ENCODE data around the gene GALNT7.
A peak's percentile ranks its signal among the peaks of the same experiment; 100 is the strongest.

The GALNT7 gene

DNA sequence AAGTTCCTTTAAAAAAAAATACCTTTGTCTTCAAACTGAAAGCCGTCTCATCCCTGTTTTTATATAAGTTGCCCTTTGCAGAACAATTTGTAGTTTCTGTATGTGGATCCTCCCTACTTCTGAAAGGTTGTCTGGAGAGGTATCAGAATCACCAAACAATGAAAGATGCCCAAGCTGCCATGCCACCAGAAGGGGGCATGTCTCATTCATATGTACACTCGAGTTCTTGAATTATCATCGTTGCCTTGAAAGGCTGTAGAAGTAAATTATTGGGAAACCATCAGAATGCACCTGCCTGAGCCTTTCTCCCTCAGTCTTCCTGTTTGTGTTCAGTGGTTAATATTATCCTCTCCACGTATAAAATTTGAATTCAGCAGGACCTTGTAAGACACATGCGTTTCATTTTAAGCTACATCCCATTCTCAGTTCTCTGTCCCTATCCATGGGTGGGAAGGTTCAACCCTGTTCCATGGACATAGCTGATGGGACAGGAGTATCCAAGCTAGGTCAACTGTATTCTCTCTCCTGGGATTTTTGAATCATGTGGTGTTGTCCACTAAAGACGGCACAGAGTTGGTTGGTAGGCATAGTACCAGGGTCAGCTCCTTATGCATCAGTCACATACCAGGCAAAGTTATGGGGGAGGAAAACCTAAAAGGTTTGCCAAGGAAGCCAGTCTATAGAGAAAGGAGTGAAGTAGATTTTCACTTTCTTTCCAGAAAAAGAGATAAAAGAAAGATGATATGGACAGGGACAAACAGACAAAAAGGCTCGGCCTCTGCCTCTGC lies 24.0 kb downstream of the GALNT7 start:
- no peak for ATAC-seq (replicated peaks)
- H3K4me1 Mint-ChIP-seq (ENCODE audit: low read depth in 2 of 2) = peaks cover 26 to 44% of the 10 kb centered on the region in 2 donors

DNA sequence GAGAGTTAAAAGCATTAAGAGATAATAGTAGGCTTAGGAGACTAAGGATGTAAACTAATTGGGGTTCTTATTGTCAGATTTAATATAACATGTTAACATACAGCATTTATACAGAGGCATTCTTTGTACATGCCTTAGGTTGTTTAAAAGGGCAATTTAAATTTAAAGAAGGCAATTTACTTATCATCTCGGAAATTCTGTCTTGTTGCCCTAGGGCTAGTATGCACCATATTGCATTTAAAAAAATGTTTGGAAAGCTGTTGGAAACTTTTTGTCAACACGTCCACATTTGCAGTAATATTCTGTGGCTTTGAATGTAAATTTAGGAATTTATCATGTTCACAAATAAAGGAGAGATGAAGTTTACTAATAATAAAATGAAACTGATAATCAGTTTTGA lies 25.5 kb downstream of the GALNT7 start:
- Mint-ChIP-seq H3K27me3 (no peaks in the 10 kb centered on the region), H3K27ac (no peak overlapping the region), H3K4me1 (ENCODE audit: low read depth in 2 of 2) (peaks cover 25 to 45% of the 10 kb centered on the region in 2 donors), H3K9me3 (no peaks in the 10 kb centered on the region), H3K4me3 (no peak overlapping the region), H3K36me3 (ENCODE audit: insufficient read depth) (no peaks in the 10 kb centered on the region)
- no peak for DNase-seq
- no peak for ATAC-seq (replicated peaks)

More for the DNA sequence above, 24.0 kb downstream of the GALNT7 start:
- no peak overlapping the region for H3K4me3 Mint-ChIP-seq
- H3K27me3 Mint-ChIP-seq = no peaks in the 10 kb centered on the region
- no peaks in the 10 kb centered on the region for H3K36me3 Mint-ChIP-seq (ENCODE audit: insufficient read depth)
- H3K27ac Mint-ChIP-seq = no peak overlapping the region
- H3K9me3 Mint-ChIP-seq = no peaks in the 10 kb centered on the region
- no peak for DNase-seq

DNA sequence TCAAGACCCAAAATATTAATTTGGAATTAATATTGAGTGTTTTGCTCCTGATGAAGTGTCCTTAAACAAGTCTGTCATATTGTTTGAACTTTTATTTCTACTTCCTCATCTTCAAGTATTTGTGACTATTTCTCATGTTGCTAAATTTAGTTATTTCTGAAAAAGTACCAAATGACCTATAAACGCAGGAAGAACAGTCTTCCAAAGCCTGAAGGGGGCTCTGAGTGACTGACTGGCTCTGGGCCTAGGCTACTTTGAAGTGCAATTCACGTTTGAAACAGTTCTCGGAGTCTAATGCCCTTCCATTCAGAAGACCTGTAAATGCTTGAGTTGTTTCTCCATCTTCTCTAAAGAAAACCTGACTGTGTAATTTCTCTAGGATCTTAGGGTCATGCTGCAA lies 26.5 kb downstream of the GALNT7 start:
- Mint-ChIP-seq H3K9me3 (no peaks in the 10 kb centered on the region), H3K4me1 (ENCODE audit: low read depth in 2 of 2) (peaks cover 23 to 41% of the 10 kb centered on the region in 2 donors), H3K27me3 (no peaks in the 10 kb centered on the region), H3K36me3 (ENCODE audit: insufficient read depth) (no peaks in the 10 kb centered on the region), H3K4me3 (no peak overlapping the region), H3K27ac (no peak overlapping the region)
- DNase-seq (no peak), ATAC-seq (replicated peaks) (no peak)

DNA sequence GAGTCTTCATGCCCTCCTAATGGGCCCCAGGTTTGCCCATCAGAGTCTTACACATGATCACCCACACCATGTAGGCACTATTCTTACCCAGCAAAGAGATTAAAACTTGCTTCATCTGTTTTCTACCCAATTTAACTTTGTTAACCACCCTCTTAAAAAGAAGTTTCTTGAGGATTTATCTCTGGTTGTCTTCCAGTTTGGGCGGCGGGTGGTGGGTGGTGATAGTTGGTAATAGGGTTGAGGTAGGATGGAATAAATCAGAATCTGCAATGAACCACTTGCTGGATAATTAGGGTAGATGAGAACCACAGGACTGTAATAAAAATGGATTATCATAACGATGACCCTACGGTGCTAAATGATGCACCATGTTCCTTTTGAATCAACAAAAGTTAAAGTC lies 30.9 kb downstream of the GALNT7 start:
- ATAC-seq (replicated peaks) (no peak), DNase-seq (no peak)
- no peak overlapping the region for H3K4me3 Mint-ChIP-seq
- no peaks in the 10 kb centered on the region for H3K27me3 Mint-ChIP-seq
- peaks cover 0 to 5% of the 10 kb centered on the region in 2 donors for H3K9me3 Mint-ChIP-seq
- no peak overlapping the region for H3K27ac Mint-ChIP-seq
- peaks cover under 1% of the 10 kb centered on the region for H3K36me3 Mint-ChIP-seq (ENCODE audit: insufficient read depth)
- H3K4me1 Mint-ChIP-seq (ENCODE audit: low read depth in 2 of 2) = peaks cover 10 to 22% of the 10 kb centered on the region in 2 donors

DNA sequence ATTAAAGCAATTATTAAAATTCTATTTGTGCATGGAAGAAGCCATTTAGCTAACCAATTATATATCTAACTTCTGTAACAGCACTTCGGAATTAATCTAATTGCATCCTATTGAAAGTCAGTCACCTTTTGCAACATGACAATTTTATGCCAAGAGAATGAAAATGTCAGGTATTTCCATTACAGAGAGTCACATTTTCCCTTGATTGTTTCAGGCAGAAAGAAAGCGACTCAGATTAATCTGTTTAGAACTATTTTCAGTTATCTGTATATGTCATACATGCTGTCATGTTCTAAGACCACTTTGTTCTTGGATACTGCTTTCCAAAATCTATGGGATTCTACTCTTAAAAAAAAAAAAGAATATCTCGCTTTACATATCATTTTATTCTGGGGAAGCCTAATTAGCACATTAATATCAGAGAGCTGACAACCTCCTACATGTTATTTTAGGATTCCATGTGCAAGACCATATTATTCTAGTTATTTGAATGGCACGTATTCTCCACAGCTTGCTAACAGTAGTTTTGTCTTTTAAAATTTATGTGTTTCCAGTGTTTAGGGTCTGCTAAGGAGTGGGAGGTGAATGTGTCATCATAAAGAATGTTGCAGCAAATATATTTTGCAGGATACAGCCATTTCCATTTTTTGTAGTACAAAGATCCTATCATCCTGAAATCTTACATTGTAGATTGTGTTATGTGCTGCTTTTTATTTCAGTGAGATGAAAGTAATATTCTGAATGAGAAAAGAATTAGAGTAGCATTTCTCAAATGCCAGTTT lies 31.7 kb downstream of the GALNT7 start:
- DNase-seq = no peak
- H3K27ac Mint-ChIP-seq = no peak overlapping the region
- no peak for ATAC-seq (replicated peaks)
- no peaks in the 10 kb centered on the region for H3K27me3 Mint-ChIP-seq
- peaks cover 12 to 23% of the 10 kb centered on the region in 2 donors for H3K4me1 Mint-ChIP-seq (ENCODE audit: low read depth in 2 of 2)
- no peak overlapping the region for H3K4me3 Mint-ChIP-seq
- H3K9me3 Mint-ChIP-seq = peaks cover 0 to 5% of the 10 kb centered on the region in 2 donors
- peaks cover 6% of the 10 kb centered on the region for H3K36me3 Mint-ChIP-seq (ENCODE audit: insufficient read depth)

DNA sequence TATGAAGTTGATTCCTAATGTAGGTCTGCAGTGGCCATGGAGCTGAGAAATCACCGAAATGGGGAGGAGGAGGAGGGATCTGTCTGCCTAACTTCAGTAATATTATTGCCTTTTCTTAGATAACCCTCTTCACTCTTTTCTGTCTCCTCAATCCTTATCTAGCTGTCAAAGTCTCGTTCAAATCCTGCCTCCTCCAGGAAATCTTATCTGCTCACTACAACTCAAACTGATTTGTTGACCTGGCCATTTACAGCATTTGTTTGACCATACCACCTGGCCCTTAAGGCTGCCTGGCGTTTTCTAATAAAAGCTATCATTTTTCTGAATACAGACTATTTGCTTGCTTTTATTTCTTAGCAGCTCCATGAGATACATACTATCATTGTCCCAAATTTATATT lies 33.8 kb downstream of the GALNT7 start:
- H3K4me3 Mint-ChIP-seq = no peak overlapping the region
- ATAC-seq (replicated peaks) (no peak), DNase-seq (no peak)
- peaks cover 17 to 31% of the 10 kb centered on the region in 2 donors for H3K4me1 Mint-ChIP-seq (ENCODE audit: low read depth in 2 of 2)
- H3K36me3 Mint-ChIP-seq (ENCODE audit: insufficient read depth) = peaks cover 6% of the 10 kb centered on the region
- H3K9me3 Mint-ChIP-seq = peaks cover 0 to 5% of the 10 kb centered on the region in 2 donors
- no peak overlapping the region for H3K27ac Mint-ChIP-seq
- no peaks in the 10 kb centered on the region for H3K27me3 Mint-ChIP-seq

DNA sequence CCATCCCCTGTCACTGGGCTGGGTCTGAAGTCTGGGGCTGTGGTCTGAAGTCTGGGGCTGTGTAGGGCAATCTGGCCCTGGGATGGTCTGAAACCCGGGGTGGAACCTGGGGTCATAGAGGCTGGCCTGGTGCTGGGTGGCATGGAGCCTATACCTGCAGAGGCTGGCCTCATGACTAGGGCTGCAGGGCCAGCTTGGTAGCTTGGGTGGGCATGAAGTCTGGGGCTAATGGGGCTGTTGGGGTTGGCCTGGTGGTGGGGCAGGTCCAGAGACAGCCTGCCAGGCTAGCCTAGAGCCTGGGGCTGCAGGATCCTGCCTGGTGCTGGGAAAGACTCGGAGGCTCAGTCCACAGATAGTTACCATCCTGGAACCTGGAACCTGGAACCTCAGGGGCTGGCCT lies 37.0 kb downstream of the GALNT7 start:
- Mint-ChIP-seq H3K4me1 (ENCODE audit: low read depth in 2 of 2) (peaks cover 17 to 32% of the 10 kb centered on the region in 2 donors), H3K27me3 (no peaks in the 10 kb centered on the region), H3K4me3 (no peak overlapping the region), H3K36me3 (ENCODE audit: insufficient read depth) (peaks cover 12% of the 10 kb centered on the region), H3K27ac (peak overlapping the region in 1 of 2 donors; percentile 22), H3K9me3 (peaks cover 0 to 5% of the 10 kb centered on the region in 2 donors)
- DNase-seq (no peak), ATAC-seq (replicated peaks) (no peak)

DNA sequence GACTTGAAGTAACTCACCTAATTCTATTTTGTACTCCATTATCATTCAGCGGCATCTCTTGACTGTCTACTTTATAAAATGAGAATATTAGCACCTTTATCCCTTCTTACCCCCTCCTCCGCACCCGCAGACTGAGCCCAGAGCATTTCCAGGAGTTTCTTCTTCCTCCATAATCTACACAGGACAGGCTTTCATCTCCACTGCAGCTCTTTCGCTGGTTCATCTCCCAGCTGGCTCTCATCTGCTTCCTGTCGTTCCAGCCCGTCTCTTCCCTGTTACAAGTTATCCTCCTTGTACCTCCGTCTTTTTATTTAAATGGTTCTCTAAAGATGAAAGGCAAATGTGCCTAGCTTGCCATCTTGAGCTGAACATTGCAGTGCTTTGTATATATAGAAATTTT lies 39.8 kb downstream of the GALNT7 start:
- Mint-ChIP-seq H3K4me1 (ENCODE audit: low read depth in 2 of 2) (peaks cover 17 to 32% of the 10 kb centered on the region in 2 donors), H3K4me3 (no peak overlapping the region), H3K27me3 (no peaks in the 10 kb centered on the region), H3K27ac (no peak overlapping the region), H3K9me3 (peaks cover 0 to 5% of the 10 kb centered on the region in 2 donors), H3K36me3 (ENCODE audit: insufficient read depth) (peaks cover 12% of the 10 kb centered on the region)
- no peak for ATAC-seq (replicated peaks)
- DNase-seq = no peak

DNA sequence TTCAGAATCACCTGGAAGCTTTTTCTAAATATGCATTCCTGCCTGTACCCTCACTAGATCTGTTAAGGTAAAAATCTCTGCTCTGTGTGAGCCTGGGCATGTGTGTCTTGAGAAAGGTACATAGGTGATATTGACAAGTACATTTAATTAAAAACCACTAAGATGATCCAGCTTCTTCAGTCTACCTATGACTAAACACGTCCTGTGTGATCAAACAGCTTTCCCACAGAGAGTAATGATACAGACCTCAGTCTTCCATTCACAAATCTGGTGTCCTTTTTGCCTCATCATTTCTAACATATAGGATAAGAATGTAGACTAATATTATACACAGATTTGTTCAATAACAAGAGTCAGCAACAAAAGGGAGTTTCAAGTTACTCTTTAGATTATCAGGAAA lies 42.6 kb downstream of the GALNT7 start:
- Mint-ChIP-seq H3K9me3 (no peaks in the 10 kb centered on the region), H3K36me3 (ENCODE audit: insufficient read depth) (peaks cover 6% of the 10 kb centered on the region), H3K4me1 (ENCODE audit: low read depth in 2 of 2) (peaks cover 9 to 16% of the 10 kb centered on the region in 2 donors), H3K4me3 (no peak overlapping the region), H3K27ac (peak overlapping the region in 1 of 2 donors; percentile 51), H3K27me3 (no peaks in the 10 kb centered on the region)
- ATAC-seq (replicated peaks) (no peak), DNase-seq (no peak)

DNA sequence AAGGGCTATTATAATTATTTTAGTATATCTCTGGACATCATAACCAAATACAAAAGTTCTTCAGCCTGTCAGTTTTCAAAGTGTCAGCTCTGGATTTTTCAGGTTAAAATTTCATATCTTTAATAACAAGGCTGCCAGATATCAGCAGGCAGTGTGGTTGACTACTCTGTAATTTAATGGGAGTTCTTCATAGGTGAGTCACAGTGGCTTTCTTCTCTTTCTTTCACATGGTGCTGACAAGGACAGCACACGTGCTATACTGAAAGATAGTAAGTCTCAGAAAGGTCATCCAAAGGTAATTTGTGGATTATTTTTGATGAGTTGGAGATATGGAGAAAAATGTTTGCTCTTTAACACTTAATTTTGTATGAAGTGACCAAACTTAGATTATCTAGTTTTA lies 43.2 kb downstream of the GALNT7 start:
- peaks cover 6 to 11% of the 10 kb centered on the region in 2 donors for H3K4me1 Mint-ChIP-seq (ENCODE audit: low read depth in 2 of 2)
- no peaks in the 10 kb centered on the region for H3K9me3 Mint-ChIP-seq
- ATAC-seq (replicated peaks) (no peak), DNase-seq (no peak)
- H3K27ac Mint-ChIP-seq = no peak overlapping the region
- H3K36me3 Mint-ChIP-seq (ENCODE audit: insufficient read depth) = peaks cover 6% of the 10 kb centered on the region
- H3K27me3 Mint-ChIP-seq = no peaks in the 10 kb centered on the region
- no peak overlapping the region for H3K4me3 Mint-ChIP-seq

DNA sequence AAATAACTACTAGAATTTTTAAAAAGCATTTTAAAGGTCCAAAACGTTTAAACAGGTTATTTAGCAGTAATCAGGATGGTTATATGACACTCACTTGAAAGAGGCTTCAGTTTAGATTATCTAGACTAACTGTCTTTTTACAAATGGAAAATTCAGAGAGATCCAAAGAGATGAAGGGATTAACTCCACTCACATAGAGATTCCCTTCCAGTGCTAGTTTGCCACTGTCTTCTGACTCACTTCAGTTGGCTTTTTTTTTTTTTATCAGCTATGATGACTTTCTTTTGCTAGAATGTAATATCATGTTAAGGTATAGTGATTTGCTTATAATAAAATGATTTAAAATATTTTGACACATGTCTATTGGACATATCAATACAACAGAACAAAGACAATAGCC lies 43.8 kb downstream of the GALNT7 start:
- H3K4me1 Mint-ChIP-seq (ENCODE audit: low read depth in 2 of 2) = peaks cover 6 to 10% of the 10 kb centered on the region in 2 donors
- H3K27ac Mint-ChIP-seq = no peak overlapping the region
- ATAC-seq (replicated peaks) (no peak), DNase-seq (no peak)
- no peaks in the 10 kb centered on the region for H3K9me3 Mint-ChIP-seq
- H3K4me3 Mint-ChIP-seq = no peak overlapping the region
- peaks cover 6% of the 10 kb centered on the region for H3K36me3 Mint-ChIP-seq (ENCODE audit: insufficient read depth)
- no peaks in the 10 kb centered on the region for H3K27me3 Mint-ChIP-seq

DNA sequence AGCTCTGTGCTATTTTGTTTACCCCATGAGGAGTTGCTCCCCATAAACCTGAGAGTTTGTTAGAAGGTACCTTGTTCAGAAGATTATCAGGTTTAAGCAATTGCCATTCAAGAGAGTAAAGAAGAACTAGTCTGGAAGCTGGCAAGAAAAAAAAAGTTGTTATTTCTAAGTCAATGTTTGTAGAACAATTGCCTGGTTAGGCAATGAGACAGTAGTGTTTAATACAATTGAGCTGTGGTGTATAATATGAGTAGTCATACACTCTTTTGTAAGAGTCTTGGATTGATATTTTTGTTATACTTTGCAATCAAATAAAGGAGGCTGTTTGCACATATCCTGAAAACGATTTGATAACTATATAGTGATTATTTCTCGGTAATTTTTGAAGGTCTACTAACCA lies 44.7 kb downstream of the GALNT7 start:
- ATAC-seq (replicated peaks) (no peak), DNase-seq (no peak)
- H3K27ac Mint-ChIP-seq = no peak overlapping the region
- H3K36me3 Mint-ChIP-seq (ENCODE audit: insufficient read depth) = peaks cover 6% of the 10 kb centered on the region
- H3K4me3 Mint-ChIP-seq = no peak overlapping the region
- no peaks in the 10 kb centered on the region for H3K27me3 Mint-ChIP-seq
- H3K9me3 Mint-ChIP-seq = no peaks in the 10 kb centered on the region
- H3K4me1 Mint-ChIP-seq (ENCODE audit: low read depth in 2 of 2) = peaks cover 5 to 14% of the 10 kb centered on the region in 2 donors

DNA sequence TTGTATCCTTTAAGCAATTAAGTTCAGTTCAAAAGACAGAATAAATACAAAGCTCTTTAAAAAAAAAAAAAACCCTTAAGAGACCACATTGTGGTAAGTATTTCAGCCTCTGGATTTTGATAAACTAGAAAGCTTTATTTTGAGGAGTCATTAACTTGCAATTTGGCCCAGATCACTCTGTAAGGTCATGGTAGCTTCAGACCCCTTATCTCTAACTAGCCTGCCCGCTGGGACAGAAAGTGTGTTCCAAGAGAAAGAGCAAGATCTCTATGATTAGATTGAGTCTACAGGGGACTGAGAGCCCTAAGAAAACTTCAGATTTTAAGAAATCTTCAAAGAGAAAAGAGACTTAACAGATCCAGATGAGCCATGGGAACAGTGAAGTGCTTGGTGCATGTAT lies 45.6 kb downstream of the GALNT7 start:
- Mint-ChIP-seq H3K4me3 (no peak overlapping the region), H3K9me3 (no peaks in the 10 kb centered on the region), H3K27ac (no peak overlapping the region), H3K4me1 (ENCODE audit: low read depth in 2 of 2) (peaks cover 6 to 20% of the 10 kb centered on the region in 2 donors), H3K27me3 (no peaks in the 10 kb centered on the region), H3K36me3 (ENCODE audit: insufficient read depth) (peaks cover 6% of the 10 kb centered on the region)
- no peak for DNase-seq
- ATAC-seq (replicated peaks) = no peak

DNA sequence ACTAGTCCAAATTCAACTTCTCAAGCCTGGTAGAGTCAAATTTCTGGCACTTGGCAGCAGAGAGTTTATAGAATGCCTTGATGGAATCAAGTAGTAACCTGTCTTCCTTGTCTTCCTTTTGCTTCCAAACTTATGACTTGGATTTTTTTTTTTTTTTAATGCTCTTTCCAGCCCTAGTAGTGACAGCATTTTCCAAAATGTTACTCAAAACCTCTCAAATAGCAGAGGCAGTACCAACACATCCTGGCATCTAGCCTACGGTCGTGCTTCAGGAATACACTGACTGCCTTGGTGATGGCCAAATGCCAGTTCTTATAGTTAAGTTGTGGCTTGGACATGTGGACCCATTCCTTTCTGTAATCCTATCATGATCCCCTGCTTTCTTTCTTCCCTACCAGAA lies 46.0 kb downstream of the GALNT7 start:
- ATAC-seq (replicated peaks) = no peak
- no peak overlapping the region for H3K4me3 Mint-ChIP-seq
- peaks cover 9 to 20% of the 10 kb centered on the region in 2 donors for H3K4me1 Mint-ChIP-seq (ENCODE audit: low read depth in 2 of 2)
- DNase-seq = no peak
- peaks cover 6% of the 10 kb centered on the region for H3K36me3 Mint-ChIP-seq (ENCODE audit: insufficient read depth)
- H3K27ac Mint-ChIP-seq = no peak overlapping the region
- no peaks in the 10 kb centered on the region for H3K27me3 Mint-ChIP-seq
- H3K9me3 Mint-ChIP-seq = no peaks in the 10 kb centered on the region

Measured in effector memory CD8-positive, alpha-beta T cell (primary cell).